KMS-11 (cell line): Measurements from ENCODE around the gene SMC4.
"Not testable (repeated sequence)": the region's sequence is repeated elsewhere in the genome, so short reads cannot be mapped to it uniquely, and the experiment has no call there.

ENCODE experiments used
- H2AFZ ChIP-seq: fragments of 200-600 bp; sonication (generic); 2 replicates; pipeline ENCODE4 v1.6.1; 2016; ENCODE audit warnings: antibody characterized with exemption, mixed run types, low read depth
- H3K27ac ChIP-seq: fragments of 200-600 bp; sonication (generic); 2 replicates; pipeline ENCODE4 v1.6.1; 2016; ENCODE audit warnings: mild to moderate bottlenecking, mixed run types
- H3K27me3 ChIP-seq: fragments of 200-600 bp; sonication (generic); 2 replicates; pipeline ENCODE4 v1.6.1; 2017; ENCODE audit warnings: mild to moderate bottlenecking, low read depth, mixed run types, moderate library complexity; ENCODE audit not compliant: insufficient read depth
- H3K36me3 ChIP-seq: fragments of 200-600 bp; sonication (generic); 2 replicates; pipeline ENCODE4 v1.6.1; 2017; ENCODE audit warnings: mild to moderate bottlenecking, mixed run types; ENCODE audit not compliant: insufficient read depth
- H3K4me1 ChIP-seq: fragments of 200-600 bp; sonication (generic); 2 replicates; pipeline ENCODE4 v1.6.1; 2016; ENCODE audit warnings: mild to moderate bottlenecking, low read depth, mixed run types; ENCODE audit not compliant: poor library complexity, severe bottlenecking
- H3K4me2 ChIP-seq: fragments of 200-600 bp; sonication (generic); 2 replicates; pipeline ENCODE4 v1.7.0; 2016; ENCODE audit warnings: mild to moderate bottlenecking, mixed run types
- H3K4me3 ChIP-seq: fragments of 200-600 bp; sonication (generic); IDR thresholded peaks from 2 replicates; pipeline ENCODE4 v1.6.1; 2017; ENCODE audit warnings: low read depth, low read length, mixed read lengths; ENCODE audit not compliant: insufficient read depth
- H3K79me2 ChIP-seq: fragments of 200-600 bp; sonication (generic); 2 replicates; pipeline ENCODE4 v1.6.1; 2016; ENCODE audit warnings: low read depth, mixed run types; ENCODE audit not compliant: insufficient read depth
- H3K9ac ChIP-seq: fragments of 200-600 bp; sonication (generic); 2 replicates; pipeline ENCODE4 v1.6.1; 2016; ENCODE audit warnings: mild to moderate bottlenecking, mixed run types
- H4K20me1 ChIP-seq: fragments of 200-600 bp; sonication (generic); 2 replicates; pipeline ENCODE4 v1.6.1; 2016; ENCODE audit warnings: mild to moderate bottlenecking, mixed run types; ENCODE audit not compliant: insufficient read depth
- CTCF ChIP-seq: fragments of 200-600 bp; sonication (generic); conservative IDR thresholded peaks from 2 replicates; pipeline ENCODE4 v1.6.1; 2017; ENCODE audit warnings: low read depth, mild to moderate bottlenecking, antibody characterized with exemption, low read length, moderate library complexity, mixed read lengths

Gene SMC4

GRCh38 chr3:160450846-160451245 lies 51.4 kb downstream of the SMC4 start:
- no peaks in the 10 kb centered on the region for H3K27me3 ChIP-seq
- H3K79me2 ChIP-seq: peaks cover 35% of the 10 kb centered on the region
- H4K20me1 ChIP-seq: no peaks in the 10 kb centered on the region
- no peak overlapping the region; the same call in 1 of the 2 replicates for H3K27ac ChIP-seq
- peak overlapping the region; percentile 11; the same call in 1 of the 2 replicates for H3K4me2 ChIP-seq
- peaks cover 22% of the 10 kb centered on the region for H3K4me1 ChIP-seq
- peak overlapping the region; percentile 87; the same call in 1 of the 2 replicates for H3K9ac ChIP-seq
- H3K36me3 ChIP-seq: 0 out of 2 replicates have a peak, but pooled peaks cover 2% of the 10 kb centered on the region
- H3K4me3 ChIP-seq: no peak overlapping the region
- TF ChIP-seq CTCF: no peak
- H2AFZ ChIP-seq: no peak overlapping the region

GRCh38 chr3:160451602-160452001 lies 52.2 kb downstream of the SMC4 start:
- no peak overlapping the region for H3K27ac ChIP-seq
- H2AFZ ChIP-seq: no peak overlapping the region
- H3K9ac ChIP-seq: no peak overlapping the region
- TF ChIP-seq CTCF: no peak
- H3K36me3 ChIP-seq: 0 out of 2 replicates have a peak, but pooled peaks cover 2% of the 10 kb centered on the region
- H3K4me1 ChIP-seq: peaks cover 15% of the 10 kb centered on the region
- H3K79me2 ChIP-seq: peaks cover 28% of the 10 kb centered on the region
- no peaks in the 10 kb centered on the region for H4K20me1 ChIP-seq
- H3K4me3 ChIP-seq: no peak overlapping the region
- H3K4me2 ChIP-seq: no peak overlapping the region
- no peaks in the 10 kb centered on the region for H3K27me3 ChIP-seq

- not testable (repeated sequence) for H3K4me1 ChIP-seq, H3K27ac ChIP-seq, H3K27me3 ChIP-seq, H3K4me3 ChIP-seq, H2AFZ ChIP-seq, H4K20me1 ChIP-seq, H3K4me2 ChIP-seq, H3K9ac ChIP-seq, H3K36me3 ChIP-seq
- H3K79me2 ChIP-seq: peaks cover 21% of the 10 kb centered on the region
These were observed 52.8 kb downstream of the SMC4 start for GRCh38 chr3:160452251-160452650.

- no peak overlapping the region for H3K9ac ChIP-seq
- H4K20me1 ChIP-seq: no peaks in the 10 kb centered on the region
- H3K36me3 ChIP-seq: no peaks in the 10 kb centered on the region
- H3K27ac ChIP-seq: no peak overlapping the region
- no peak overlapping the region for H3K4me2 ChIP-seq
- H3K4me3 ChIP-seq: no peak overlapping the region
- no peaks in the 10 kb centered on the region for H3K4me1 ChIP-seq
- no peaks in the 10 kb centered on the region for H3K27me3 ChIP-seq
- no peak for TF ChIP-seq CTCF
- no peaks in the 10 kb centered on the region for H3K79me2 ChIP-seq
- H2AFZ ChIP-seq: no peak overlapping the region
These were observed 55.5 kb downstream of the SMC4 start for GRCh38 chr3:160454995-160455394.

- H2AFZ ChIP-seq: no peak overlapping the region
- no peak overlapping the region for H3K9ac ChIP-seq
- no peaks in the 10 kb centered on the region for H3K4me1 ChIP-seq
- no peaks in the 10 kb centered on the region for H4K20me1 ChIP-seq
- H3K27me3 ChIP-seq: no peaks in the 10 kb centered on the region
- no peak overlapping the region for H3K4me3 ChIP-seq
- H3K79me2 ChIP-seq: no peaks in the 10 kb centered on the region
- H3K36me3 ChIP-seq: no peaks in the 10 kb centered on the region
- no peak overlapping the region for H3K4me2 ChIP-seq
- no peak overlapping the region for H3K27ac ChIP-seq
- no peak for TF ChIP-seq CTCF
These were observed 56.4 kb downstream of the SMC4 start for GRCh38 chr3:160455846-160456245.
